ENCODE data around the gene VSTM5.

GRCh38 chr11:93773601-93774200 is 76.7 kb downstream of the VSTM5 start:
- TF ChIP-seq POLR2A (IDR thresholded peaks at IDR 0.05) (no peak), CTCF (IDR thresholded peaks at IDR 0.05) (no peak)

Measured in body of pancreas (tissue), 4 donors.